Body of pancreas (tissue), 4 donors: Measurements from ENCODE around the gene TMEM164.

Source experiments
- CTCF ChIP-seq, 7 experiments: fragments of 450-650 bp in 4 of 7; fragments of 200-600 bp in 3 of 7; sonication (generic) in 3 of 7; IDR thresholded peaks; one replicate each; pipeline ENCODE4 v1.5.1; 2016 to 2019; ENCODE audit warnings: antibody characterized with exemption in 7 of 7
- POLR2A ChIP-seq, 3 donors: fragments of 450-650 bp; IDR thresholded peaks; one replicate each; pipeline ENCODE4 v1.6.1; 2016; ENCODE audit warnings: antibody characterized with exemption in 3 of 3, mild to moderate bottlenecking in 2 of 3

DNA sequence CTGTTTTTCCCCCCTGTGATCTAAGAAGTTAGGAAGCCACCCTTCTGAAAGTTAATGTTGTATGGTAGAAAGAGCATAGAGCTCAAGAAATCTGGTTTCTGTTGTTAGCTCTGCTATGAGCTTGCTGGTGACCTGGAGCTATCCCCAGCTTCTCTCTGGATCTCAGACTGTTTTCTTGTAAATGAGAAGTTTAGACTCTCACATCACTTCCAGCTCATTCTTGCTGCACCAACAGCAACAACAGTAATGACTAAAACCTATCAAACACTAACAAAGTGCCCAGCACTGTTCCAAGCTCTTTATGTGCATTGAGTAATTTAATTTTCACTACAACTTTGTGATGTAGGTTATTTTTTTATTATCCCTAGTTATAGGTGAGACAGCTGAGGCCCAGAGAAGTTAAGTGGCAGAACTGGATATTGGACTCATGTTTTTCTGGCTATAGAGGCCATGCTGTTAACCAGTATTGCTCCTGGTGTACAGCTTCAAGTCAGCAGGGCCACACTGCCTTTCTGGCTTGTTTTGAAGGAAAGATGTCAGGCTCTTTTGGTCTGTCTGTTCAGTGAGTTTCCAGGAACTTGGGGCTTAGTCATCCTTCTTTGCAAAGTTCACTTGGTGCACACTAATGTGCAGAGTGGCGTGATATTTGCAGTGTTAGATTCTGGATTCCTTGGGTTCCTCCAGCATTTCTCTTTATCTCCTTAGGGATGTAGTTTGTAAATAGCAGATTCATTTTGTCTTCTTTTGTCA lies 27.8 kb upstream of the TMEM164 start:
- TF ChIP-seq CTCF (IDR thresholded peaks at IDR 0.05) (no peak), POLR2A (IDR thresholded peaks at IDR 0.05) (no peak)
